Measurements from ENCODE around the gene DNAJC1.

DNA sequence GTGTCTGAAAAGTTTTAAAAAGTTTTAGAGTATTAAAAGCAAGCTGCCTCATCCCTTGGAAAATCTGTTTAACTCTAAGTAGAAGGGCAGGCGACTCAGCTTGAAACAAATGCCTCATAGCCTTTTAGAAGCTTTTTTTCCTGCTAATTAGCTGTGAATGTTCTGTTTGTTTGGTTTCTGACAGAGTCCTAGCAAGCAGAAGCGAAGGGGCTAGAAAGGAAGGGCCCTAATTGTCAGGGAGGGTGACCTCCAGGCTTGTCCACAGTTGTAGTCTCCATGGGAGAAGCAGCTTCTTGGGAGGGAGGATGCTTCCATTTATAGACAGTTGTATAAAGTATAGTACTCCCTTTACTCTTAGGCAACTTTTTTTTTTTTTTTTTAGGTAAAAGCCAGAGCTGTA, 90.9 kb downstream of the DNAJC1 start:
- TF ChIP-seq, protein P1, sequence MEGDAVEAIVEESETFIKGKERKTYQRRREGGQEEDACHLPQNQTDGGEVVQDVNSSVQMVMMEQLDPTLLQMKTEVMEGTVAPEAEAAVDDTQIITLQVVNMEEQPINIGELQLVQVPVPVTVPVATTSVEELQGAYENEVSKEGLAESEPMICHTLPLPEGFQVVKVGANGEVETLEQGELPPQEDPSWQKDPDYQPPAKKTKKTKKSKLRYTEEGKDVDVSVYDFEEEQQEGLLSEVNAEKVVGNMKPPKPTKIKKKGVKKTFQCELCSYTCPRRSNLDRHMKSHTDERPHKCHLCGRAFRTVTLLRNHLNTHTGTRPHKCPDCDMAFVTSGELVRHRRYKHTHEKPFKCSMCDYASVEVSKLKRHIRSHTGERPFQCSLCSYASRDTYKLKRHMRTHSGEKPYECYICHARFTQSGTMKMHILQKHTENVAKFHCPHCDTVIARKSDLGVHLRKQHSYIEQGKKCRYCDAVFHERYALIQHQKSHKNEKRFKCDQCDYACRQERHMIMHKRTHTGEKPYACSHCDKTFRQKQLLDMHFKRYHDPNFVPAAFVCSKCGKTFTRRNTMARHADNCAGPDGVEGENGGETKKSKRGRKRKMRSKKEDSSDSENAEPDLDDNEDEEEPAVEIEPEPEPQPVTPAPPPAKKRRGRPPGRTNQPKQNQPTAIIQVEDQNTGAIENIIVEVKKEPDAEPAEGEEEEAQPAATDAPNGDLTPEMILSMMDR (IDR thresholded peaks at IDR 0.05): no peak
- no peak for TF ChIP-seq POLR2A (IDR thresholded peaks at IDR 0.05)
